Measurements from ENCODE around the gene HEXA.

HEXA gene

DNA sequence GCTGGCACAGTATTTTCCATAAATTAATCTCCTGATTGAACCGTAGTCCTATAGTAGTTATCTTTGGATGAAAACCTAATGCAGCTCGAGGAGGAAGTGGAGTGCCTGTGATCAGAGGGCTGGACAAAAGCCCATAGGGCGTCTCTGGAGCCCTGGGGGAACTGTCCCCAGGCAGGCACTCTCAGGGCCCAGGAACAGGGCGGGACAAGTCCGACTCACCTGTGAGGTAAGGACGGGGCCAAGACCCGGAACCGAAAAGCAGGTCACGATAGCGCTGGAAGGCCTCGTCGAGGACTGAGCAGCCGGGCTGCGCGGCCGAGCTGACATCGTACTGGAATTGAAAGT is 341 bp downstream of the HEXA start:
- no peak for DNase-seq (ENCODE audit: low spot score)

GRCh38 chr15:72372361-72372760 is 3.5 kb downstream of the HEXA start:
- DNase-seq (ENCODE audit: low spot score): no peak

DNA sequence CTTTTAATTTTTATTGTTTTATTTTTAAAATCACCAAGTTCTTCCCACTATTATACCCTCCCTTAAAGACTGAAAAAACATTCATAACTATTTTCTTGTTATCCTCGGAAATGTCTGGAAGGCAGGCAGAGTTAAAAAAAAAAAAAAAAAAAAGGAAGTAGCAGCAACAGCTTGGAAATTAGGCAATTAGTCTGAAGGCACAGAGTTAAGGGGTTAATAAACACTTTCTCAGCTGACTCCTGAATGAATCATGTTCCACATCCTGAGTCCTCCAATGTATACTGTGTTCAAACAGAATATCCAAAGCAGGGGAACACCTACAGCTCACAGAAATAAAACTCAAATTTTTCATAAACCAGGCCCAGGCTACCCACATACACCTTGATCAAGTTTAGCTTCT is 5.8 kb downstream of the HEXA start:
- no peak for DNase-seq (ENCODE audit: low spot score)

GRCh38 chr15:72368899-72369298 is 6.9 kb downstream of the HEXA start:
- no peak for DNase-seq (ENCODE audit: low spot score)

DNA sequence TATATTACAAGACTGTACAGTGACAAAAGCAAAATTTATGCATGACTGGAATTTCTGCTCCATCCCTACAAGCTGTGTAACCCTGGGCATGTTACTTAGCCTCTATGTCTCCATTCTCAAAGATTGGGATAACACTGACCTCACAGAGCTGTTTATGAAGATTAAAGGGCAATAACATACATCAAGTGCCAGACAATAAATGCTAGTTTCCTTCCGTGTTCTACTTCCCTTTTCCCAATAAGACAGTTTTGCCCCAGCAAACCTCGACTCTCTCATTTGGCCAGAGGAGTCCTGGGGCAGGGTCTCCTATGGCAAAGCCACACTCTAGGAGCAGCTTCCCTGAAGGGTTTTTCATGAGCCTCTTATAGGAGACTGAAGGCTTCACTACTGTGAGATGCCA is 7.5 kb downstream of the HEXA start:
- no peak for DNase-seq (ENCODE audit: low spot score)

- DNase-seq (ENCODE audit: low spot score): no peak
Measured at GRCh38 chr15:72365844-72366243, 10.0 kb downstream of the HEXA start.

DNA sequence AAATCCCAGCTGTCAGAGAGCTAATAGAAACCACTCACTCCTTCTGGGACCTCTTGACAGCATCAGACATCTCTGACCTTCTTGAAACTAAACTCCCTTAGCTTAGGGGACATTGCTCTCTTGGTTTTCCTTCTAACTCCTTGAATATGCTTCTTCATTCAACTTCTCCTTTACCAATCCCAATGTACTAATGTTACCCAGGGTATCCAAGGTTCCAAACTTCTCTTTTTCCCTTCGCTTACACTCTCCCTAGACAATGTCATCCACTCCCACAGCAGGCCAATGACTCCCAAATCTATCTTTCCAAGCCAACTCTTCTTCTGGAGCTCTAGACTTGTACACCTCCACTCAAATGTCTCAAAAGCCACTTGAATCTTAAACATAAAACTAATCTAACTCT is 14.6 kb downstream of the HEXA start:
- DNase-seq (ENCODE audit: low spot score): no peak

GRCh38 chr15:72358650-72359171 is 17.1 kb downstream of the HEXA start:
- DNase-seq (ENCODE audit: low spot score): peak; percentile 34

DNA sequence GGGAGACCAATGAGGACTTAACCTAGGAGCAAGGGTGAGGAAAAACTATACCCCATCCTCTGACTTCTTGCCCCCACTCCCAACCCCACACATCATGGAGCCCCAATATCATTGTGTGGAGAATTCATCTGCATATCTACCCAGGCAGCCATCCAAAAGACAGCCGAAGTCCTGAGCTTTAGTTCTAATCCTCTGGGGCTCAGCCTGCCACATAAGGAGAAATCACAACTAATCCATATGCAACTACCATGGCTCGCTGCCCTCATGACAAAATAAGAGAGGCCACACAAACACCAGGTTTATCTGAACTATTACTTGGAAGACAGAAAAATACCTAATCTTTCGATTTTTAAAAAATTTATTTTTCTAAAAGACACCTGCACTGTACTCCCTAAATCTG is 17.7 kb downstream of the HEXA start:
- no peak for DNase-seq (ENCODE audit: low spot score)

- no peak for DNase-seq (ENCODE audit: low spot score)
Measured at GRCh38 chr15:72354496-72354895, 21.3 kb downstream of the HEXA start.

DNA sequence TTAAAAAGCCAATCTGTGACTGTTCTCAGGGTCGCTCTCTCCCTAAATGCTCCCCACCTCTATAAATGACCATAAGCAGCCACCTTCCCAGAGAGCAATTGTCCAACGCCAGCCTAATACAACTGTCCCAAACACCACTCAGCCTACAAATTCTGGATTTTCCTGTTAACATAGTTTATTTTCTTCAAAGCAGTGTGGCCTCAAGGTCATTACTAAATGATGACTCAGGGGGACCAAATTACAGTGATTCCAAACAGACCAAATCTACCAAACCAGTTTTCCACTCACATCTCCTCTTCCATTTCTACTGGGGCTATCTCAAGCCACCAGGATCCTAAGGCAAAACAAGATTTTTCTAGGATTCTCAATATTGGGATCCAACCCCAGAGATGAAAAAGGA is 22.5 kb downstream of the HEXA start:
- no peak for DNase-seq (ENCODE audit: low spot score)

DNA sequence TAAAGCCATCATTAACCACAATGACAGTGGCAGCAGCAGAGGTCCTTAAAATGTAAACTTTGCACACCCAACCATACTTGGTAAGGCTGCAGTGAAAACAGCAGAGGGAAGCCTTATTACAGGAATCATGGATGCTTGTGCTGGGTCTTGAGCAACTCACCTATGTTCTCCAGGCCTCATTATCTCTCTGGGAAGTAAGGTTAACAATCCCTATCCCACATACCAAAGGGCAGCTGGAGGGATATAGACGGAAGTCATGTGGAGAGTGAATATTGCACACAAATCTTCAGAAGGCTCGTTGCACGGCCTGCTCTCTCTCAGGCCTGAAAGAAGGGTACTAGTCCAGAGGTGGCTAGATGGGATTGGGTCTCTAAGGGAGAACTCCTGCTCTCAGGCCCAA is 30.0 kb downstream of the HEXA start:
- no peak for DNase-seq (ENCODE audit: low spot score)

DNA sequence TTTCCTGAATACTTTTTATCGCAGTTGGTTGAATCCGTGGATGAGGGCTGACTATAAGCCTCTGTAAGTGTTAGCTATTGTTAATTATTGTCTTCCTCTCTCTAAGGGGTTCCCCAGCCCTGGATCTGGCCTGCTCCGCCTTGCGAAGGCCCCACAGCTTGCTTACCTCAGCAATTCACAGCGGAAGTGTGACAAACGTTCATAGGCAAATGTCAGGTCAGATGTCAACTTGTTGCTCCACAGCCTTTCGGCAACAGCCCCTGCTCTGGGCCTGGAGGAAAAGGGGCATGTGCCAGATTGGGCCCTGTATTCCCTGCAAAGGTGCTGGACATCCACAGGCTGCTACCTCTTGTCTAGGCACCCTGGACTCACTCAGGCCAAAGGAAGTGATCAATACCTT is 30.5 kb downstream of the HEXA start:
- no peak for DNase-seq (ENCODE audit: low spot score)

GRCh38 chr15:72344602-72345001 is 31.2 kb downstream of the HEXA start:
- DNase-seq (ENCODE audit: low spot score): no peak

DNA sequence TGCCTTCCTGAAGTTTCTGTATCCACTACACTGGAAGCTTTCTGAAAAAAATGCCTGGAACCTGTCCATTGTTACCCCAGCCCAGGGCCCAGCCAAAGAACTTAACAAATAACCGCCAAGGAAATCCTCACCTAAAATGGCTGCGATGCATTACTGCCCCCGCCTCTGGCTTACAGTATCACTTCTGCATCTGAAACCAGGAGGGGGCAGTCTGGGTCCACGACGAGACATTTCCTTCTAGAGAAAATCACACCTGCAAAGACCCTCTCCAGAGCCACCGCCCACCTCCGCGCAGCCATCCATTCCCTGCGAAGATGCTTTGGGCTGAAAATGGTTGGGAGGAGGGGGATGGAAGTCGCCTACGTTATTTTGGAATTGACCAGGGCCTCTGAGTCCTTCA is 33.4 kb downstream of the HEXA start:
- DNase-seq (ENCODE audit: low spot score): peak; percentile 47

DNA sequence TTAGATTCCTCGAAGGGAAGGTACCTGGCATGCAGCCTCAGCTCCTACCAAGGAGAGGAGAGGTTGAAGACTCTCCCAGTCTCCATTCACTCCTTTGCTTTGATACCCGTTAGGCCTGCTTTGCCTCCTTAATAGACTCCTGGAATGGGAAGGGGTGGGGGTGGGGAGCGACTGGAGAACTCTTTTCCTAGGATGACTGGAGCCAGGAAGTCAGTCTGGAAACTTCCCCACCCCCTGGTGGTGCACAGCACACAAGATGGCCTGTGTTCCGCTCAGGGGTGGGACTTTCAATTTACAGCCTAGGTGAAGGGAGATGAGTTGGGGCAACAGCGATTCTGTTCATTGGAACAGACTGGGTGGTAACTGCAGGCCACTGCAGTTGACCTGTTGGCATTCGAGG is 34.5 kb downstream of the HEXA start:
- peak; percentile 34 for DNase-seq (ENCODE audit: low spot score)

GRCh38 chr15:72340366-72340765 is 35.4 kb downstream of the HEXA start:
- no peak for DNase-seq (ENCODE audit: low spot score)

GRCh38 chr15:72339777-72340177 is 36.0 kb downstream of the HEXA start:
- no peak for DNase-seq (ENCODE audit: low spot score)

GRCh38 chr15:72338617-72339321 is 37.0 kb downstream of the HEXA start:
- DNase-seq (ENCODE audit: low spot score): no peak

GRCh38 chr15:72338148-72338547 is 37.7 kb downstream of the HEXA start:
- DNase-seq (ENCODE audit: low spot score): no peak

DNA sequence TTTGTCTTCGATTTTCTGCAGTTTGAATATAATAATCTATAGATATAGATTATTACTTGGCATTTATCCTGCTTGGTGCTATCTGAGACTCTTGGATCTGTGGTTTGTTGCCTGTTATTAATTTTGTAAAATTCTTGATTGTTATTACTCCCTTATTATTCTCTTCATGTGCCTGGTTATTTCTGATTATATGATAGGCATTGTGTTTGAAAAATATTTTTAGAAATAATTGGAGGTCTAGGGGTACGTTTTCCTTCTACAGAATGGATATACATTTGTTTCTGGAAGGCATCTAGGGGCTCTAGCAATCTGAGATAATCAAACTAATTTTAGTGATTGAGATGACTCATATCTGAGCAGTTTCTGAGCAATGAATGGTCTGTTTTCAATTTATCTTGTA is 41.0 kb downstream of the HEXA start:
- no peak for DNase-seq (ENCODE audit: low spot score)

GRCh38 chr15:72331021-72331420 is 44.8 kb downstream of the HEXA start:
- no peak for DNase-seq (ENCODE audit: low spot score)

DNA sequence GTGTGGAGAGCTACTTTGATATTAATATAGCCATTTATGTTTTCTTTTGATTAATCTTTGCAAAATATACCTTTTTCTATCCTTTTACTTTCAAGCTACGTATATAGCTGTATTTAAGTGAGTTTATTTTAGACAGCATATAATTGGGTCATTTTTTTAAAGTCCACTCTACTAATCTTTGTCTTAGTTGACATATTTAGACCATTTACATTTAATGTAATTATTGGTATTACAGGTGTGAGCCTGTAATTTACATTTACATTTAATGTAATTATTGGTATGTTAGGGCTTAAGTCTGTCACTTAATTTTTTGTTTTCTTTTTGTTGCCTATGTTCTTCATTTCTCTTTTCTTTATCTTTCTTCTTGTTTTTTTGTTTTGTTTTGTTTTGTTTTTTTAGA is 52.1 kb downstream of the HEXA start:
- no peak for DNase-seq (ENCODE audit: low spot score)

- DNase-seq (ENCODE audit: low spot score): peak; percentile 91
Measured at GRCh38 chr15:72319985-72320671, 55.7 kb downstream of the HEXA start, which contains the start of gene CELF6. Gene CELF6, minus strand, starts transcription at chr15:72320157. Its CDS starts 283 bp downstream, at chr15:72319874.

Measured in cerebellar cortex (tissue), 1 donor.